Astrocyte of the spinal cord (primary cell): ENCODE data around the gene TXNDC2.
"Not testable (repeated sequence)": the region's sequence is repeated elsewhere in the genome, so short reads cannot be mapped to it uniquely, and the experiment has no call there.

Source experiments
- DNase-seq: peaks from one replicate; pipeline ENCODE4 v3.0.0; 2011; ENCODE audit warnings: low read depth, low spot score
- H3K4me3 ChIP-seq: 2 replicates; pipeline ENCODE4 v1.5.1; 2011; ENCODE audit warnings: low read depth, mild to moderate bottlenecking, low read length, moderate library complexity
- in situ Hi-C: cut with HindIII; loops from 2 replicates; pipeline ENCODE4 v1.10.0; 2017; ENCODE audit warnings: low sequenced_read_pairs
- TF ChIP-seq, protein P1 (sequence below): IDR thresholded peaks from 2 replicates; pipeline ENCODE4 v1.5.1; 2012; ENCODE audit warnings: low read depth, mild to moderate bottlenecking, low read length, inconsistent platforms

Gene TXNDC2

DNA sequence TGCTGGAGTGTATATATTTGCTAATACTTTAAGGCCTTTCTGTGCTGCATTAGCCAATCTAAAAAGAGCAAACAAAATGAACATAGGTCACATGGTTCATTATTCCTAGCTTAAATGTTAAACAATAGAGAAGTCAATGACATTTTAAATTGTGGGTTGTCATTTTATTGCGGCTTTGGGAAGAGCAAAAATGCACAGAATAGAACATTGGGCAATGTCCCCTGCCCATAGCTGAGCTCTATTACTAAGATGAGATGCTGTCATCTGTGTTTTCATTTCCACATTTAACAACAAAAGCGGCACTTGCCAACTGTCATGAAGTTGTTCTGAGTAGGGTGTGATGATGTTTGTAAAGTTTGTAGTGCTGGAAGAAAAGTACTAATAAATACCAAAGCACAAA, 24.9 kb downstream of the TXNDC2 start:
- H3K4me3 ChIP-seq = no peak overlapping the region
- no peak for DNase-seq
- in situ Hi-C loops = no loop called here
- TF ChIP-seq, protein P1, sequence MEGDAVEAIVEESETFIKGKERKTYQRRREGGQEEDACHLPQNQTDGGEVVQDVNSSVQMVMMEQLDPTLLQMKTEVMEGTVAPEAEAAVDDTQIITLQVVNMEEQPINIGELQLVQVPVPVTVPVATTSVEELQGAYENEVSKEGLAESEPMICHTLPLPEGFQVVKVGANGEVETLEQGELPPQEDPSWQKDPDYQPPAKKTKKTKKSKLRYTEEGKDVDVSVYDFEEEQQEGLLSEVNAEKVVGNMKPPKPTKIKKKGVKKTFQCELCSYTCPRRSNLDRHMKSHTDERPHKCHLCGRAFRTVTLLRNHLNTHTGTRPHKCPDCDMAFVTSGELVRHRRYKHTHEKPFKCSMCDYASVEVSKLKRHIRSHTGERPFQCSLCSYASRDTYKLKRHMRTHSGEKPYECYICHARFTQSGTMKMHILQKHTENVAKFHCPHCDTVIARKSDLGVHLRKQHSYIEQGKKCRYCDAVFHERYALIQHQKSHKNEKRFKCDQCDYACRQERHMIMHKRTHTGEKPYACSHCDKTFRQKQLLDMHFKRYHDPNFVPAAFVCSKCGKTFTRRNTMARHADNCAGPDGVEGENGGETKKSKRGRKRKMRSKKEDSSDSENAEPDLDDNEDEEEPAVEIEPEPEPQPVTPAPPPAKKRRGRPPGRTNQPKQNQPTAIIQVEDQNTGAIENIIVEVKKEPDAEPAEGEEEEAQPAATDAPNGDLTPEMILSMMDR = no peak

DNA sequence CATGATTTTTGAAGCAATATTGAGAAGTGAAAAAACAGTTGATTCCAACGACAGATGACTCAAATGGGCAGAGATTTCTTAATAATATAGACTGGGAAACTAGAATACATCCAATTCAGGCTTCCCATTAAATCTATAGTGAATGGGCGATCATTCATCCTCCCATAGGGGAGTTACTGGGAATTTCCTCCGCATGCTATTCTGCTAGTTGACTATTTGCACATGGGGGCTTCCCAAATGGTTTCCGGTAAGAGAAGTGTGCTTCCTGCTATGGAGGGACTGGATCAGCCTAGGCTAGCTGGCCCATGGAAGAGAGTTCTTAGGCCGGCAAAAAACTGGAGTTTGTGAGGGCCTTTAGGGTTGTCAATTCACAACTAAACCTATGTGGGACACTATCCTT, 25.5 kb downstream of the TXNDC2 start:
- in situ Hi-C loops = no loop called here

DNA sequence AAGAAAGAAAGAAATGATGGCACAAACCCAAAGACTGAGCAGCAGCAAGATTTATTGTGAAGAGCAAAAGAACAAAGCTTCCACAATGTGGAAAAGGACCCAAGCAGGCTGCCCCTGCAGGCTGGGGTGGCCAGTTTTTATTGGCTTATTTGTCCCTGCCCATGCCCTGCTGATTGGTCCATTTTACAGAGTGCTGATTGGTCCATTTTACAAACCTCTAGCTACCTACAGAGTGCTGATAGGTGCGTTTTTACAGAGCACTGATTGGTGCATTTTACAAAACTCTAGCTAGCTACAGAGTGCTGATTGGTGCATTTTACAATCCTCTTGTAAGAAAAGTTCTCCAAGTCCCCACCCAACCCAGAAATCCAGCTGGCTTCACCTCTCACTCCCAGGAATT, 26.5 kb downstream of the TXNDC2 start:
- DNase-seq, H3K4me3 ChIP-seq, in situ Hi-C loops: not testable (repeated sequence)

More for the DNA sequence above, 25.5 kb downstream of the TXNDC2 start:
- DNase-seq = no peak
- TF ChIP-seq, protein P1 = no peak
- H3K4me3 ChIP-seq = no peak overlapping the region

DNA sequence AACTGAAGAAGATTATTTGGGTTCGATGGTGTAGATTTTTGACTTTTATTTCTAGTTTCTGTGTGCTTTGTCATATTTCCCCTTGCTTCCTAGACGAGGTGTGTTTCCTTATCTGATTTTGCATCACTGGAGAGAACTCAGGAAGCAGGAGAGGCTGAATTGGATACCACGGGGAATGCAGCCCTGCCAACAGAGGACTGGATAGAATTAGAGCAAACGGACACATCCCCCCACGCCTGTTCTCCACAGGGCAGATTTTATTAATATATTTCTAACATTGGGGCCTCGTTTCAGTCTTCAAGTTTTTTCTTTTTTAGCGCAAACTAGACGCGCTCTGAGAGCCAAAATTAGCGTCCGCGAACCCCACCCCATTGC, 27.4 kb downstream of the TXNDC2 start:
- H3K4me3 ChIP-seq = peak overlapping the region; percentile 82
- no peak for DNase-seq
- TF ChIP-seq, protein P1 = no peak
- in situ Hi-C loops = no loop called here

DNA sequence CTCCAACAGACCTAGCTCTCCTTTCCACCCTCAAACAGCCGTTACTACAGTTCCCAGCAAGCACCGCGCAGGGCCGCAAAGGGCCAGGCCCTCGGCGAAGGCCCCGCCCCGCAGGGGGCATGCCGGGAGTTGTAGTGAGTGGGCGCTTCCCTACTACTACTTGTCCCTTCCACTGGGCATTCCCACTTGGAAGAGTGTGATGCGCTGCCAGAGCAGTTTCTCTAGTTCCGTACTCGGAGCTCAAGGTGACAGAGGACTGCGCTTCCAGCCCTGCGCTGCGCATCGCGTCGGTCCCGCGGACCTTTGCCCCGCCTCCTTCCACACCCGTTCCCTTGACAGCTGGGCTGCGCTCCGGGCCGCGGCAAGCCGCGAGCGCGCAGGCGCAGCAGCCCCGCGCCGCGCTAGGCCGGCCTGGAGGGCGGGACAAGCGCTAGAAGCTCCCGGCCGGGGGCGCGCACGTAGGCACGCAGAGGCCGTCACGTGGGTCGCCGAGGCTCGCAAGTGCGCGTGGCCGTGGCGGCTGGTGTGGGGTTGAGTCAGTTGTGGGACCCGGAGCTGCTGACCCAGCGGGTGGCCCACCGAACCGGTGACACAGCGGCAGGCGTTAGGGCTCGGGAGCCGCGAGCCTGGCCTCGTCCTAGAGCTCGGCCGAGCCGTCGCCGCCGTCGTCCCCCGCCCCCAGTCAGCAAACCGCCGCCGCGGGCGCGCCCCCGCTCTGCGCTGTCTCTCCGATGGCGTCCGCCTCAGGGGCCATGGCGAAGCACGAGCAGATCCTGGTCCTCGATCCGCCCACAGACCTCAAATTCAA, 28.0 kb downstream of the TXNDC2 start, which contains the start of gene VAPA:
TSS of gene VAPA (plus strand) at position 491 of the 808 bp plus-strand sequence. CDS start at position 732, 241 bp downstream.
- H3K4me3 ChIP-seq = peak within 1 kb of the TSS; percentile 82
- in situ Hi-C loops = no loop called here
- peak; percentile 97 for DNase-seq
- TF ChIP-seq, protein P1 = no peak

DNA sequence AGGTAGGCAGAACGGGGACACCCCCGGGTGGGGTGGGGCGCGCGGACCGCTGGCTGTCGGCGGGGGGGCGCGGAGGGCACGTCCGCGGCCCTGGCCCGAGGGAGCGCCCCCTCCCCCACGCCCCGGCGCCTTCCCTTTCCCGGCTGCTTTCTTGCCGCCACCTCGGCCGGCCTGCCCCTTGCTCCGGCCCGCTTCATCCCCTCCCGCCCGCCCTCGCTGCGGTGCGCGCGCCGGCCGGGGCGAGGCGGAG, 28.5 kb downstream of the TXNDC2 start:
- DNase-seq = no peak
- peak overlapping the region; percentile 82 for H3K4me3 ChIP-seq
- TF ChIP-seq, protein P1 = no peak
- in situ Hi-C loops = no loop called here

- in situ Hi-C loops = no loop called here
- DNase-seq = peak; percentile 73
- TF ChIP-seq, protein P1 = no peak
- peak overlapping the region; percentile 82 for H3K4me3 ChIP-seq
These were observed 29.0 kb downstream of the TXNDC2 start for GRCh38 chr18:9914584-9915290.
